HepG2 (cell line): ENCODE data around the gene ZWILCH. TPM values are rescaled to one million over a fixed set of nuclear protein-coding genes. Genes with fewer than 3 reads are reported as not detected.

Experiments used
- ATAC-seq: fragments of 200-7000 bp; cut with Tn5 transposase; 3 replicates; pipeline ENCODE4 v1.9.1; 2020; ENCODE audit warnings: mild to moderate bottlenecking, moderate library complexity
- BruUV-seq: library from RNA; stranded (reverse); fragments of 400-500 nt; replicated peaks from 2 replicates; lab custom pipeline; 2021; lab: Mats Ljungman, UMichigan
- CTCF ChIA-PET: fragments of 300-600 bp; formaldehyde crosslinking; extraction: SDS; loops from one replicate; lab custom pipeline; 2021; ENCODE audit warnings: low total read pairs, inconsistent platforms, low intra/inter-chr PET ratio; lab: Yijun Ruan, JAX
- POLR2A ChIA-PET: fragments of 350-600 bp; sonication (Branson Sonifier 250); formaldehyde crosslinking; loops from one replicate; lab custom pipeline; 2020; ENCODE audit warnings: antibody characterized with exemption, inconsistent platforms; lab: Yijun Ruan, JAX
- DNase-seq: peaks from one replicate; pipeline ENCODE4 v3.0.0-alpha.2; 2015; ENCODE audit warnings: low spot score
- FAIRE-seq: peaks from 3 replicates; lab custom pipeline; 2011; peaks lifted over from hg19 to GRCh38; lab: Jason Lieb, UNC
- H2AFZ ChIP-seq: one replicate; pipeline ENCODE4 v1.6.1; 2011; ENCODE audit warnings: low read length, inconsistent platforms
- H3K27ac ChIP-seq: fragments of 300-600 bp; 3 replicates; pipeline ENCODE4 v1.8.0; 2011; ENCODE audit warnings: mixed run types, mild to moderate bottlenecking, mixed read lengths, low read length, inconsistent platforms; ENCODE audit not compliant: insufficient read depth; ENCODE audit errors: extremely low read length
- H3K27me3 ChIP-seq, 2 experiments: fragments of 200-600 bp in 1 of 2; 2 replicates in 1 of 2; 3 replicates in 1 of 2; pipeline versions ENCODE4 v1.6.0 to v1.8.0; 2011; ENCODE audit warnings: low read length in 2 of 2, mild to moderate bottlenecking in 2 of 2, moderate library complexity in 2 of 2, inconsistent platforms in 1 of 2; ENCODE audit not compliant: insufficient read depth in 2 of 2, control insufficient read depth in 1 of 2
- H3K36me3 ChIP-seq, 2 experiments: fragments of 200-600 bp in 1 of 2; replicated peaks in 1 of 2; 2 replicates in 1 of 2; 3 replicates in 1 of 2; pipeline versions ENCODE4 v1.5.1 to v1.8.0; 2011; ENCODE audit warnings: low read length in 2 of 2, inconsistent platforms in 1 of 2; ENCODE audit not compliant: insufficient read depth in 2 of 2, control insufficient read depth in 1 of 2
- H3K4me1 ChIP-seq: 2 replicates; pipeline ENCODE4 v1.5.1; 2012; ENCODE audit warnings: low read length, inconsistent platforms; ENCODE audit not compliant: insufficient read depth
- H3K4me2 ChIP-seq: 2 replicates; pipeline ENCODE4 v1.6.0; 2011; ENCODE audit warnings: low read depth, low read length, inconsistent platforms
- H3K4me3 ChIP-seq, 3 experiments: fragments of 200-600 bp in 1 of 3; sonication (generic), shearing (Covaris generic) in 1 of 3; replicated peaks in 1 of 3; 2 replicates each; pipeline ENCODE4 v1.5.1; 2011 to 2016; ENCODE audit warnings: low read length in 3 of 3, inconsistent platforms in 2 of 3, low read depth in 2 of 3, mild to moderate bottlenecking in 2 of 3, control low read depth in 1 of 3, mixed read lengths in 1 of 3; ENCODE audit not compliant: insufficient read depth in 1 of 3
- H3K79me2 ChIP-seq: one replicate; pipeline ENCODE4 v1.6.1; 2011; ENCODE audit warnings: low read length, inconsistent platforms; ENCODE audit not compliant: insufficient read depth
- H3K9ac ChIP-seq: 2 replicates; pipeline ENCODE4 v1.6.0; 2011; ENCODE audit warnings: mild to moderate bottlenecking, low read depth, low read length, inconsistent platforms; ENCODE audit not compliant: insufficient read depth
- H3K9me3 ChIP-seq: 2 replicates; pipeline ENCODE4 v1.5.1; 2012; ENCODE audit warnings: mild to moderate bottlenecking, low read length
- H4K20me1 ChIP-seq: 2 replicates; pipeline ENCODE4 v1.6.0; 2011; ENCODE audit warnings: inconsistent platforms, mild to moderate bottlenecking, low read length, moderate library complexity; ENCODE audit not compliant: insufficient read depth
- ATF7 ChIP-seq, 2 experiments: fragments of 450-650 bp in 1 of 2; sonication (generic) in 1 of 2; formaldehyde crosslinking in 1 of 2; IDR thresholded peaks; 2 replicates each; pipeline versions ENCODE4 v1.4.0 to v1.6.1; 2016 to 2020; ENCODE audit warnings: antibody characterized with exemption in 1 of 2, mild to moderate bottlenecking in 1 of 2, missing genetic modification reagents in 1 of 2
- CREB1 ChIP-seq, 2 experiments: fragments of 450-650 bp in 1 of 2; IDR thresholded peaks; 2 replicates each; pipeline ENCODE4 v1.6.1; 2016 to 2017; ENCODE audit warnings: control low read depth in 1 of 2, mild to moderate bottlenecking in 1 of 2, missing compliant biosample characterization in 1 of 2, missing genetic modification characterization in 1 of 2
- EED ChIP-seq: sonication (generic); formaldehyde crosslinking; IDR thresholded peaks from 2 replicates; pipeline ENCODE4 v1.5.0; 2020; ENCODE audit warnings: mild to moderate bottlenecking, missing genetic modification reagents
- HDAC1 ChIP-seq: sonication (generic); formaldehyde crosslinking; IDR thresholded peaks from 2 replicates; pipeline ENCODE4 v1.5.1; 2020; ENCODE audit warnings: mild to moderate bottlenecking, missing genetic modification reagents
- PITX1 ChIP-seq: sonication (generic); formaldehyde crosslinking; IDR thresholded peaks from 2 replicates; pipeline ENCODE4 v1.5.1; 2020; ENCODE audit warnings: mild to moderate bottlenecking, missing genetic modification reagents
- PRMT3 ChIP-seq: sonication (generic); formaldehyde crosslinking; IDR thresholded peaks from 2 replicates; pipeline ENCODE4 v1.8.1; 2022; ENCODE audit warnings: low read depth, mild to moderate bottlenecking, moderate library complexity, missing genetic modification reagents, borderline replicate concordance
- SIN3A ChIP-seq: IDR thresholded peaks from 2 replicates; pipeline ENCODE4 v1.6.1; 2011; ENCODE audit warnings: low read depth, mild to moderate bottlenecking, control low read depth, low read length, borderline replicate concordance
- SOX13 ChIP-seq, 3 experiments: fragments of 450-650 bp in 1 of 3; sonication (generic) in 1 of 3; formaldehyde crosslinking in 1 of 3; IDR thresholded peaks in 2 of 3; conservative IDR thresholded peaks in 1 of 3; 2 replicates each; pipeline versions ENCODE4 v1.5.0 to v1.6.1; 2016 to 2020; ENCODE audit warnings: antibody characterized with exemption in 1 of 3, mild to moderate bottlenecking in 1 of 3, missing compliant biosample characterization in 1 of 3, missing genetic modification reagents in 1 of 3, moderate library complexity in 1 of 3
- THRA ChIP-seq: sonication (generic); formaldehyde crosslinking; IDR thresholded peaks from 2 replicates; pipeline ENCODE4 v1.4.0; 2020; ENCODE audit warnings: missing genetic modification reagents, borderline replicate concordance
- TMF1 ChIP-seq: sonication (generic); formaldehyde crosslinking; IDR thresholded peaks from 2 replicates; pipeline ENCODE4 v1.8.1; 2022; ENCODE audit warnings: low read depth, missing genetic modification reagents
- ZFP82 ChIP-seq: sonication (generic); formaldehyde crosslinking; IDR thresholded peaks from 2 replicates; pipeline ENCODE4 v1.5.1; 2020; ENCODE audit warnings: mild to moderate bottlenecking, missing genetic modification reagents, borderline replicate concordance
- ZNF260 ChIP-seq: sonication (generic); formaldehyde crosslinking; IDR thresholded peaks from 2 replicates; pipeline ENCODE4 v1.4.0; 2020; ENCODE audit warnings: missing genetic modification reagents, low read depth, mild to moderate bottlenecking, borderline replicate concordance
- ZNF782 ChIP-seq: sonication (generic); formaldehyde crosslinking; IDR thresholded peaks from 2 replicates; pipeline ENCODE4 v1.4.0; 2020; ENCODE audit warnings: missing genetic modification reagents, mild to moderate bottlenecking, borderline replicate concordance
- WGBS: methylation state at CpG from one replicate; pipeline ENCODE4 v1.1.6; 2017; ENCODE audit warnings: low lambda C conversion rate; 5-methylcytosine and 5-hydroxymethylcytosine counted together
- in situ Hi-C: cut with HindIII; loops from 2 replicates; pipeline ENCODE4 v1.10.0; 2017; ENCODE audit warnings: low pct_unique_long_range_greater_than_20kb; ENCODE audit not compliant: extremely low pct_ligation_motif_present
- intact Hi-C: fragments of 100-400 bp; cut with micrococcal nuclease; formaldehyde crosslinking; loops from one replicate; pipeline ENCODE4 v1.10.0; 2022; ENCODE audit not compliant: unreplicated experiment
- polyA plus RNA-seq, 8 experiments: library from polyadenylated mRNA; depleted of rRNA in 3 of 8; stranded (reverse) in 7 of 8; unstranded in 1 of 8; fragments of >200 nt; fragmentation: Illumina TruSeq in 4 of 8; extraction: Trizol in 4 of 8; gene quantifications; 2 replicates each; pipeline versions ENCODE4 v1.2.1 to v1.2.3, GENCODE V29; 2011 to 2016; ENCODE audit warnings: low read depth in 4 of 8, missing spikeins in 1 of 8, mixed read lengths in 1 of 8; ENCODE audit not compliant: insufficient read depth in 1 of 8
- total RNA-seq, 5 experiments: library from RNA; depleted of rRNA; stranded (reverse); fragments of >200 nt; fragmentation: Illumina TruSeq; extraction: Trizol; gene quantifications; 2 replicates each; pipeline ENCODE4 v1.2.3, GENCODE V29; 2016; ENCODE audit warnings: low read depth in 1 of 5
- TF ChIP-seq, protein P1 (sequence below): sonication (generic); formaldehyde crosslinking; IDR thresholded peaks from 2 replicates; pipeline ENCODE4 v1.5.1; 2020; ENCODE audit warnings: mild to moderate bottlenecking, moderate library complexity, missing genetic modification reagents
- TF ChIP-seq, protein P2 (sequence below): sonication (generic); formaldehyde crosslinking; IDR thresholded peaks from 2 replicates; pipeline ENCODE4 v1.4.0; 2020; ENCODE audit warnings: mild to moderate bottlenecking, missing genetic modification reagents

Gene ZWILCH
- total and polyA plus RNA-seq, 2 of the 13 experiments (the other 11 are each of a cell fraction or from before 2014, with no cell fraction given): 9.5 to 27.8 TPM

DNA sequence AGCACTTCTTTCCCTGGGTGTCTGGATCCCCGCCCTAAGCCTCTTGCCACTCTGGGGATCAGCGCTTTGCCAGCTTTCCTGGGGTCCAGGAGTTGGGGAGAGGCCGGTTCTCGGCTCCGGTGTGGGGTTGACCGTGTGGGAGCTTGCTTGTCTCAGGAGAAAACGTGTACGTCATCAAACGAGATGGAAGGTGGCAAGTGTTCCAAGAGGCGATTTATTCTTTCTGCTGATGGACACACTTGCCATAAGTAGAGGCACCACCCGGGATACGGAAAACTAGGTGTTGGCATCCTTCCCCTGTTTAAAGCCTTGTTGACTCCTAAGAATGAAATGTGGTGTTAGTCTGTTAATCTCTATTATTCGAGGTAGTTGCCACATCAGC, 295 bp downstream of the ZWILCH start:
- Histone ChIP-seq H3K27ac (peak overlapping the region; percentile 89), H3K27me3 (peaks cover 0 to 5% of the 10 kb centered on the region in 2 experiments; a peak in 1 of 5 replicates), H4K20me1 (peaks cover 27% of the 10 kb centered on the region), H3K79me2 (peaks cover 55% of the 10 kb centered on the region), H3K4me2 (peak overlapping the region; percentile 93), H3K36me3 (peaks cover 4 to 28% of the 10 kb centered on the region in 2 experiments; a peak in 4 of 5 replicates), H2AFZ (peak overlapping the region; percentile 16), H3K9me3 (no peaks in the 10 kb centered on the region), H3K4me1 (peaks cover 47% of the 10 kb centered on the region), H3K9ac (peak overlapping the region; percentile 96), H3K4me3 (peak overlapping the region; percentile 69 to 100 (median 88))
- in situ Hi-C loops (no loop called here), intact Hi-C loops (loop anchor here (5.0 kb wide), 1 partner anchor 62 kb away; the partner anchor contains the start of gene LCTL)
- POLR2A ChIA-PET: interaction anchor here (0.6 to 1.4 kb wide), 22 partner anchors 8 to 1801 kb away, joined by 3 to 13 read pairs (median 4); partner anchors contain the start of genes LCTL, MAP2K1, RAB11A and SNAPC5
- BruUV-seq: TSS peak; percentile 86
- DNase-seq (no peak), FAIRE-seq (no peak), ATAC-seq (no peak)
- WGBS: 2% methylated on average over 13 of the region's 13 CpGs
- CTCF ChIA-PET: no interaction called here
- TF ChIP-seq CREB1 (IDR thresholded peaks at IDR 0.05) (peak; percentile 71), CREB1 (CRISPR knock-in tag; IDR thresholded peaks at IDR 0.05) (no peak), PRMT3 (no peak), HDAC1 (CRISPR knock-in tag) (peak; percentile 12; the same call in 1 of the 2 replicates), PITX1 (peak; percentile 5; the same call in 1 of the 2 replicates), SIN3A (peak; percentile 10; the same call in 1 of the 2 replicates), THRA (no peak), ZNF260 (no peak), EED (CRISPR knock-in tag) (0 out of 2 replicates have a peak, but pooled peaks have one; percentile 1), ZNF782 (no peak), ATF7 (IDR thresholded peaks at IDR 0.05) (no peak), ATF7 (CRISPR knock-in tag; IDR thresholded peaks at IDR 0.05) (no peak), ZFP82 (CRISPR knock-in tag) (no peak), TMF1 (CRISPR knock-in tag) (0 out of 2 replicates have a peak, but pooled peaks have one; percentile 28), SOX13 (IDR thresholded peaks at IDR 0.05) (no peak), SOX13 (CRISPR knock-in tag; conservative IDR thresholded peaks at IDR 0.05 in 1 of 2, IDR thresholded peaks at IDR 0.05 in 1 of 2) (no peak)
- TF ChIP-seq, protein P1, sequence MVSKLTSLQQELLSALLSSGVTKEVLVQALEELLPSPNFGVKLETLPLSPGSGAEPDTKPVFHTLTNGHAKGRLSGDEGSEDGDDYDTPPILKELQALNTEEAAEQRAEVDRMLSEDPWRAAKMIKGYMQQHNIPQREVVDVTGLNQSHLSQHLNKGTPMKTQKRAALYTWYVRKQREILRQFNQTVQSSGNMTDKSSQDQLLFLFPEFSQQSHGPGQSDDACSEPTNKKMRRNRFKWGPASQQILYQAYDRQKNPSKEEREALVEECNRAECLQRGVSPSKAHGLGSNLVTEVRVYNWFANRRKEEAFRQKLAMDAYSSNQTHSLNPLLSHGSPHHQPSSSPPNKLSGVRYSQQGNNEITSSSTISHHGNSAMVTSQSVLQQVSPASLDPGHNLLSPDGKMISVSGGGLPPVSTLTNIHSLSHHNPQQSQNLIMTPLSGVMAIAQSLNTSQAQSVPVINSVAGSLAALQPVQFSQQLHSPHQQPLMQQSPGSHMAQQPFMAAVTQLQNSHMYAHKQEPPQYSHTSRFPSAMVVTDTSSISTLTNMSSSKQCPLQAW: 0 out of 2 replicates have a peak, but pooled peaks have one; percentile 9
- TF ChIP-seq, protein P2, sequence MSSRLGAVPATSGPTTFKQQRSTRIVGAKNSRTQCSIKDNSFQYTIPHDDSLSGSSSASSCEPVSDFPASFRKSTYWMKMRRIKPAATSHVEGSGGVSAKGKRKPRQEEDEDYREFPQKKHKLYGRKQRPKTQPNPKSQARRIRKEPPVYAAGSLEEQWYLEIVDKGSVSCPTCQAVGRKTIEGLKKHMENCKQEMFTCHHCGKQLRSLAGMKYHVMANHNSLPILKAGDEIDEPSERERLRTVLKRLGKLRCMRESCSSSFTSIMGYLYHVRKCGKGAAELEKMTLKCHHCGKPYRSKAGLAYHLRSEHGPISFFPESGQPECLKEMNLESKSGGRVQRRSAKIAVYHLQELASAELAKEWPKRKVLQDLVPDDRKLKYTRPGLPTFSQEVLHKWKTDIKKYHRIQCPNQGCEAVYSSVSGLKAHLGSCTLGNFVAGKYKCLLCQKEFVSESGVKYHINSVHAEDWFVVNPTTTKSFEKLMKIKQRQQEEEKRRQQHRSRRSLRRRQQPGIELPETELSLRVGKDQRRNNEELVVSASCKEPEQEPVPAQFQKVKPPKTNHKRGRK (CRISPR knock-in tag): no peak
